HEK293T (cell line): Measurements from ENCODE around the gene CAPN12.

Source experiments
- BHLHE40 ChIP-seq: fragments of 450-650 bp; IDR thresholded peaks from 2 replicates; pipeline ENCODE4 v1.6.1; 2016; ENCODE audit warnings: mild to moderate bottlenecking, moderate library complexity, borderline replicate concordance
- CTBP1 ChIP-seq: fragments of 450-650 bp; IDR thresholded peaks from 2 replicates; pipeline ENCODE4 v1.6.1; 2016; ENCODE audit warnings: borderline replicate concordance
- FOXM1 ChIP-seq: fragments of 450-650 bp; IDR thresholded peaks from 2 replicates; pipeline ENCODE4 v1.6.1; 2017; ENCODE audit warnings: mild to moderate bottlenecking, borderline replicate concordance
- SP1 ChIP-seq: fragments of 450-650 bp; IDR thresholded peaks from 2 replicates; pipeline ENCODE4 v1.6.1; 2017
- SUZ12 ChIP-seq: fragments of 450-650 bp; IDR thresholded peaks from 2 replicates; pipeline ENCODE4 v1.6.1; 2016; ENCODE audit warnings: mild to moderate bottlenecking
- ZNF384 ChIP-seq: fragments of 450-650 bp; IDR thresholded peaks from 2 replicates; pipeline ENCODE4 v1.6.1; 2016

DNA sequence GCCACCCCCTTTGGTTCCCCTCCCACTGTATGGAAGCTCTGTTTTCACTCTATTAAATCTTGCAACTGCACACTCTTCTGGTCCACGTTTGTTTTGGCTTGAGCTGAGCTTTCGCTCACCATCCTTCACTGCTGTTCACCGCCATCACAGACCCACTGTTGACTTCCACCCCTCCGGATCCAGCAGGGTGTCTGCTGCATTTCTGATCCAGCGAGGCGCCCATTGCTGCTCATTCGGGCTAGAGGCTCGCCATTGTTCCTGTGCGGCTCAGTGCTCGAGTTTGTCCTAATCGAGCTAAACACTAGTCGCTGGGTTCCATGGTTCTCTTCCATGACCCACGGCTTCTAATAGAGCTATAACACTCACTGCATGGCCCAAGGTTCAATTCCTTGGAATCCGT lies 54.1 kb downstream of the CAPN12 start:
- TF ChIP-seq CTBP1, result no peak
- TF ChIP-seq ZNF384, result no peak
- TF ChIP-seq SP1, result no peak
- TF ChIP-seq BHLHE40, result no peak
- no peak for TF ChIP-seq FOXM1
- TF ChIP-seq SUZ12, result no peak
